ENCODE data around the gene TIMM8B.
"Not testable (repeated sequence)": the region's sequence is repeated elsewhere in the genome, so short reads cannot be mapped to it uniquely, and the experiment has no call there.

TIMM8B gene

DNA sequence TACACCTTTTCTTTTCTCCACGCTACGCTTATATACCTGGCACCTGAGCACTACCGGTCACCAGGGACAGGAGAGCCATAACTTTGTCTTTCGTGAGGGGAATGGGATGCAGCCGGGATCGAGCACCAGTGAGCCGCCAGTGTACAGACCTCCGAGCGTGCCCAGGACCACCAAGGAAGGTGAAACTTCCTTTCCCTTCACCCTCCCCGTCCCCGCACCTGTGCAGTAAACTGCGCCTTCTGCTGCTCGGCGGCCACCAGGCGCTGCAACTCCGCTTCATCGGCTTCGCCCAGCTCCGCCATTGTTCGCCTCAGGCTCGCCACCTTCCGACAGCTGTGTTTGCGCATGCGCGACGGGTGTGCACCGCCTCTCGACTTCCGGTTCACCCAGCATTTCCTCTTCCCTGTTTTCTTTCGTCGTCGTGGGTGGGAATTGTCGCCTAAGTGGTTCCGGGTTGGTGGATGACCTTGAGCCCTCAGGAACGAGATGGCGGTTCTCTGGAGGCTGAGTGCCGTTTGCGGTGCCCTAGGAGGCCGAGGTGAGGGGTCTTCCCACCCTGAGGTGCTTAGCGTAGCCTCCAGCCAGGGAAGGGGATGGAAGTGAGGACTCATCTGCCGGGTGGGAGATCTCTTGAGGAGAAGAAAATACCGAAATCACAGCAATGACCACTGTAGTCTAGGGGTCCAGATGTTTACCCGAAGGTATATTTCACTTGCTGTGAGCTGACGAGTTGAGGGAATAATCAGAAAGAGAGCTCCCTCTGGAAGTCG, at the start of gene TIMM8B, which contains the start of gene SDHD:
TSS of gene TIMM8B (minus strand) at position 335 of the 770 bp plus-strand sequence. CDS start at position 302, 33 bp downstream.
TSS of gene SDHD (plus strand) at position 452 of the 770 bp plus-strand sequence. CDS start at position 487, 35 bp downstream.
- peak; percentile 90 to 91 for DNase-seq (ENCODE audit: low read depth in 2 of 2)

- no peak for DNase-seq (ENCODE audit: low read depth in 2 of 2)
Measured at GRCh38 chr11:112134473-112134872, 47.9 kb upstream of the TIMM8B start.

- no peak for DNase-seq (ENCODE audit: low read depth in 2 of 2)
Measured at GRCh38 chr11:112132737-112133136, 46.2 kb upstream of the TIMM8B start.

DNA sequence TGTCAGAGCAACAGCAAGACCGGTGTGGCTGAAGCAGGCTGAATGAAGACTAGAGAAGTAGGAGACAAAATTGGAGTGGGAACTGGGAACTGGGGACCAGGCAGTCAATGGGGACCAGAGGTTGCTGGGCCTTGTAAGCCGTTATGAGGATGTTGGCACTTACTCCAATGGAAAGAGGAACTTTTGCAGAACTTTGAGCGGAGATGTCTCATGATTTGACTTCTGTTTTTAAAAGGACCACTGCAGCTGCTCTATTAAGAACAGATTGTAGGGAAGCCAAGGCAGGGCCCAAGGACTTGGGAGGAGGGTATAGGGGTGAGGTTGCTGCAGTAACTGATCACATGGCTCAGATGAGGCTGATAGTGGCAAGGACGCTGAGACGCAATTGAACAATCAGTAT, 43.1 kb upstream of the TIMM8B start:
- DNase-seq (ENCODE audit: low read depth in 2 of 2): no peak

DNA sequence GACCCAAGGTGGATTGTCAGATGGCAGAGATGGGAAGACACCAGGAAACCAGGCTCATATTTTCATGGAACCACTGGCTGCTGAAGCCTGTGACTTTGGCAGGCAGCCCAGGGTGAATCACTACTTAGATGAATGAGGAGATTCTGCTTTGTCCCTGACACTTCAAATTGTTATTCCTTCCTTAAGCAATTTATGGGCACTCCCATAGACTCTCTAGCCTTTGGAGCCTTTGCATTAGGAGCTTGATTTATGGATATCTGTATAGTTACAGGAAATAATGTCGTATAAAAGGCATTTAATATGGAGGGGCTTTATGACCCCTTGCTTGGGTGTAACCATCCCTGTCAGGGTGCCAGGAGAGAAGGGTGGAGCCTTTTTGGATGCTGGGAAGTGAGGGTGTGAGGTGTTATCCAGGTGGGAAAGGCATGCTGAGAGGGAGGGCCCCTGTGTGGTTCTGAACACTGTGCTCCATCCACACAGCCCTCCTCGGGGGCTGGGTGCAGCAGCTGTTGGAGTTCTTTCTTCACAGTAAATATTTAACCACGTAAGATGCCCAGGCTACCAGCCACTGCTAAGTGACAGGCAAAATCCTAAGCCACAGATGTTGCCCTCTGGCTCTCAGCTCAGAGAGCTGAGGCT, 42.0 kb upstream of the TIMM8B start:
- no peak for DNase-seq (ENCODE audit: low read depth in 2 of 2)

GRCh38 chr11:112127056-112127455, 40.5 kb upstream of the TIMM8B start:
- DNase-seq (ENCODE audit: low read depth in 2 of 2): no peak

DNA sequence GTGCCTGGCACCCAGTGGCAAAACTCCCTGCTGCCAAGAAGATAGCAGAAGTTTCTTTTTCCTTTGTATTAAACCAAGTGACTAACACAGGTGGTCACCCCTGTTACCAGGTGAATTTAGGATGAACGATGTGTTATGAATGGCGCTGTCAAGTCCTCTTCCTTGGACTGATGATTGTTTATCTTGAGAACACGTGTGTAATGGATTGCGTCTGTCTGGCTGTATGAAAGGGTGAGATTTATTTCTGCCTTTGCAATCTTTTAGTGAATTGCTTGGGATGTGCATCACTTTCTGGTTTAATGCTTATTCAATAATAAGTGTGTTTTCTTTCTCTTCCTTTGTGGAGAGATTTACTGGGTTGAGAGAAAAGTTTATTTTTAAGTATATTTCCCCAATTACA, 36.6 kb upstream of the TIMM8B start:
- DNase-seq (ENCODE audit: low read depth in 2 of 2): no peak

DNA sequence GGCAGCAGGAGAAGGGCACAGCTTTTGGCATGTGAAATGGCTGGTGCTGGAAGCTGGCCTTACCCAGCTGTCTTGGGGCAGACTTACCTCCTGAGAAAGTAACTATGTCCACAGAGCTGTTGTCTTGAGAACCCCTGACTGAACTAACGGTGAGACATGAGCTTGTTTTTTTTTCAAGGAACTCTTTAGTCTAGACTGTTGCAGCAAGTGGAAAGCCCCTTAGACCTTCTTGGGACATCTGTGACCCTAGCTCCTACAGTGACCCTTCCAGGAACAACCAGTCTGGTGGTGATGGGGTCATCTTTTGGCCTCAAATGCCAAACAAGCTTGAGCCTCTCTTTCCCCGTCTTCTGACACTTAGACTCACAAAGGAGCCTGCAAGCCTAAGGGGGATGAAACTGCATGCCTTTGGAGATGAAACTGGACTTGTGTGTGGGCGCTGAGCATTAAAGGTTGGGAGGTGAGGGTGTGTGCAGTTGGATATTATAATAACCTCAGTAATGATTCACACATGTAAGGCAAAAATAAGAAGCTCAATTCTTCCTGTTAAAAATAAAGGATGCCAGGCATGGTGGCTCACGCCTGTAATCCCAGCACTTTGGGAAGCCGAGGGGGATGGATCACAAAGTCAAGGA, 35.5 kb upstream of the TIMM8B start:
- no peak for DNase-seq (ENCODE audit: low read depth in 2 of 2)

DNA sequence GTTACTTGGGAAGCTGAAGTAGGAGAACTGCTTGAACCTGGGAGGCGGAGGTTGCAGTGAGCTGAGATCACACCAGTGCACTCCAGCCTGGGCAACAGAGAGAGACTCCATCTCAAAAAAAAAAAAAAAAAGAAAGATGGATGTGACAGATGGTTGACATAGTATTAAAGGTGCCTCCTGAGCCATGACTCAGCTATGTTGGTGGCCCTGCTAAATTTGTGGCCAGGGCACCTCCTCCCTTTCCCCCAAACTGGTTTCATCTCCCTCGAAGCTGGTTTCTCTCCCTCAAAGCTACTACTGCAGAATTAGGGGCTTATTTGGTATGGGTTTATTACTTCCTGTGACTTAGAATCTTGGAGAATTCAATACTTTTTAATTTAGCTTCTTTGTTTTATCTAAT, 31.6 kb upstream of the TIMM8B start:
- no peak for DNase-seq (ENCODE audit: low read depth in 2 of 2)

GRCh38 chr11:112115386-112115785, 28.8 kb upstream of the TIMM8B start:
- DNase-seq (ENCODE audit: low read depth in 2 of 2): no peak

GRCh38 chr11:112114460-112114859, 27.9 kb upstream of the TIMM8B start:
- DNase-seq (ENCODE audit: low read depth in 2 of 2): no peak

- DNase-seq (ENCODE audit: low read depth in 2 of 2): no peak
Measured at GRCh38 chr11:112113539-112114457, 27.2 kb upstream of the TIMM8B start.

DNA sequence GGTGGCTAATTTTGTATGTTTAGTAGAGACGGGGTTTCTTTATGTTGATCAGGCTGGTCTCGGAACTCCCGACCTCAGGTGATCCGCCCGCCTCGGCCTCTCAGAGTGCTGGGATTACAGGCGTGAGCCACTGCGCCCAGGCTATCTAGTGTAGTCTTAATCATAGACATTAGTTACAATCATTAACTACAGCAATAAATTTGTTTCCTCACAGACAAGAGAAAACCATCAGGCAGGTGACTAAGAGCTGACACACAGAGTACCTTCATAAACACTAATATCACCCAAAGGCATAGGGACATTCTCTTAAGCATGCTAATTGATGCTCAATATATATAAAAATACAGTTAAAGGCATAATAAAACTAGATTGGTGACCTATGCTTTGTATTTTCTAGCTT, 19.5 kb upstream of the TIMM8B start:
- no peak for DNase-seq (ENCODE audit: low read depth in 2 of 2)

- no peak for DNase-seq (ENCODE audit: low read depth in 2 of 2)
Measured at GRCh38 chr11:112103446-112103845, 16.9 kb upstream of the TIMM8B start.

DNA sequence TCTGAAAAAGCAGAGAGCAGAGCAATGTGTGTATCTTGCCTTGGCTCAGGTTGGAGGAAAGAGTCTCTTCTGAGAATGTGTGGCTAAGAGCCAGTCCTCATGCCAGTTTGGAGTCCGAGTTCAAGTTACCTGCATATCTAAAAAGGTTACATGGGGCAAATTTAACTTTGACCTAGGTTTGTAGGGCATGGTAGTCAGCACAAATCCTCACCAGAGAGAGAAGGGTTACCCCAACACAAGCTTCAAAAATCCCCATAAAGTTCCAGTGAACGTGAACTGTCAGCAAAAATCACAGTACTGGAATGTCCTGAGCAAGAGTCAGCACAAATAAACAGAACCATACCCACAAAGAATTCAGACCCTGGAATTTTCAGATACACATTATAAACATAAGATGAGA, 13.9 kb upstream of the TIMM8B start:
- no peak for DNase-seq (ENCODE audit: low read depth in 2 of 2)

DNA sequence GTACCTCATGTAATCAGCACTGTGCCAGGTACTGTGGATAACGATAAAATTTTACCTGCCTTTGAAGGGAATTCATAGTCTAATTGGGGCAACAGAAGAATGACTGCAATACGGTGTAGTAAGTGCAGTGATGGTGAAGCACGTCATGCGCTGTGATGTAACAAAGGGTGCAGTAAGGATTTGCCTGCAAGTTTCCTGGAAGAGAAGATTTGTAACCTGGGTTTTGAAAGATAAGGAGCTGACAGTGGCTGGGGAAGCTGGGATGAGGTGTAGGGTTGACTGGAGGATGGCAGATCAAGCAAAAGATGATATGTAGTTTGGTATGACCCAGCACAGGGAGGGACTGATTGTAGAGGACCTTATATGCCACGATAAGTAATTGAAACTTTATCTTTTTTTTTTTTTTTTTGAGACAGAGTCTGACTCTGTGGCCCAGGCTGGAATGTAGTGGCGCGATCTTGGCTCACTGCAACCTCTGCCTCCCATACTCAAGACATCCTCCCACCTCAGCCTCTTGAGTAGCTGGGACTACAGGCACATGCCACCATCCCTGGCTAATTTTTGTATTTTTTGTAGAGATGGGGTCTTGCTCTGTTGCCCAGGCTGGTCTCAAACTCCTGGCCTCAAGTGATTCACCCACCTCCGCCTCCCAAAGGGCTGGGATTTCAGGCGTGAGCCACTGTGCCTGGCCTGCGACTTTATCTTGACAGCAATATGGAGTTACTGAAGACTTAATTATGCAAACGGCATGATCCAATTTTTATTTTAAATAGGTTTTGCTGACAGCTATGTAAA, 11.4 kb upstream of the TIMM8B start:
- no peak for DNase-seq (ENCODE audit: low read depth in 2 of 2)

- DNase-seq (ENCODE audit: low read depth in 2 of 2): no peak
Measured at GRCh38 chr11:112096194-112096593, 9.6 kb upstream of the TIMM8B start.

DNA sequence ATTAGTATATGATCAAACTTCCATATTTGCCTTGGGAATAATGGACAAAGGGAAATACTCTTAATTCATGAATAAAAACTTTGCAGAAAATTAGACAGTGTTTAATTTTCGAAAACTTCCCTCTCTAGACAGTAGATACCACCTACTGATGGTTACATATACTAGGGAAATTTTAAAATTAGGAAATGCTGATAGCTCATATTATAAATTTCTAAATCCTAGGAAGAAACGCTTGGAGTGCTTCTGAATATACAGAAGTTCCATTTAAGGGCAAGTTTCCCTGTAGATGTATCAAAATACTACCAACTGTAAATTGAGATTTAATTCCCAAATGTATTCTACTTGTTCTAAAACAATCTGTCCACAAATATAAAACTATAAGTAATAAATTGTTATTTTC, 8.7 kb upstream of the TIMM8B start:
- DNase-seq (ENCODE audit: low read depth in 2 of 2): not testable (repeated sequence)

GRCh38 chr11:112087212-112087611, 656 bp upstream of the TIMM8B start:
- DNase-seq (ENCODE audit: low read depth in 2 of 2): no peak

DNA sequence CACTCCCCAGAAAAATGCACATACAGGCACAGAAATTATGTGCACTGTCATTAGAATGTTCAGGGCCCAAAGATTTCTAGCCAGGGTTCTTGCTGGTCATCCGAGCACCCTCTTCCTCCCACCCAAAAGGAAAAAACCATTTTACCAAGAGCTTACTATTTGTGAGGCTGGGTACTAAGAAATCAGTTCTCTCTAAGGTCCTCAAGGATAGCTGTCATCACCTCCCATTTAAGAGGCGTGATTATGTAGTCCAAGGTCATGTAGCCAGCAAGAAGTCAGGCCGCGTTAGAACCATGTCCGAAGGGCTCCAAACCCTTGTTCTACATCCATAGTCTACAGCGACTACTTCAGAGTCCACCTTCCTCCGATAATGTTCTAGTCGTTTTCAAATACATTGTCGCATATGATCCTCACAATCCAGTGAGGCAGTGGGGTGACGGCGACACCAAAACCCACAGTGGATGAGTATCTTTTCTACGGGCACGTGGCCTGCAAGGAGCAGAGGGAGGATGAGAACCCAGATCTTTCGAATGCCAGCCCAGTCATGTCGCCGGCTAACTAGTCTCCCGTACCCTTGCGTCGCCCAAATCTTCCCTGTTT, 634 bp downstream of the TIMM8B start:
- peak in 1 of 2 donors; percentile 7 for DNase-seq (ENCODE audit: low read depth in 2 of 2)

Data from activated CD8-positive, alpha-beta memory T cell treated with anti-CD3 and anti-CD28 coated beads for 4 hours (primary cell).